GM10266 (cell line): ENCODE measurements around the gene SPON2.

ENCODE experiments used
- DNase-seq: peaks from one replicate; pipeline ENCODE4 v3.0.0; 2012; ENCODE audit errors: extremely low spot score
- CTCF ChIP-seq: IDR thresholded peaks from 2 replicates; pipeline ENCODE4 v1.5.1; 2012; ENCODE audit warnings: mild to moderate bottlenecking, low read depth; ENCODE audit not compliant: control insufficient read depth, insufficient read depth; ENCODE audit errors: missing control alignments

Gene SPON2

GRCh38 chr4:1195891-1196401, 23.6 kb upstream of the SPON2 start:
- TF ChIP-seq CTCF = no peak
- no peak for DNase-seq

GRCh38 chr4:1195109-1195671, 22.8 kb upstream of the SPON2 start:
- DNase-seq = no peak
- no peak for TF ChIP-seq CTCF

- no peak for DNase-seq
- TF ChIP-seq CTCF = no peak
Measured at GRCh38 chr4:1194010-1194900, 21.9 kb upstream of the SPON2 start.

GRCh38 chr4:1193206-1194009, 21.0 kb upstream of the SPON2 start:
- DNase-seq = no peak
- TF ChIP-seq CTCF = no peak

GRCh38 chr4:1192493-1193205, 20.3 kb upstream of the SPON2 start:
- no peak for TF ChIP-seq CTCF
- no peak for DNase-seq

- no peak for DNase-seq
- no peak for TF ChIP-seq CTCF
Measured at GRCh38 chr4:1192091-1192492, 19.7 kb upstream of the SPON2 start.
